K562 (cell line): ENCODE measurements around the gene PSMB8. TPM values are rescaled to one million over a fixed set of nuclear protein-coding genes. Genes with fewer than 3 reads are reported as not detected.

Experiments used
- ATF1 ChIP-seq, 2 experiments: fragments of 450-650 bp in 1 of 2; IDR thresholded peaks; 2 replicates each; pipeline ENCODE4 v1.6.1; 2016; ENCODE audit warnings: missing compliant biosample characterization in 1 of 2, missing genetic modification characterization in 1 of 2
- CXXC5 ChIP-seq: fragments of 250-450 bp; sonication (Bioruptor Pico); IDR thresholded peaks from 2 replicates; pipeline ENCODE4 v1.8.0; 2022; ENCODE audit warnings: inconsistent platforms, mild to moderate bottlenecking, moderate library complexity
- HDAC1 ChIP-seq, 2 experiments: fragments of 450-650 bp; IDR thresholded peaks; 2 replicates each; pipeline ENCODE4 v1.6.1; 2016 to 2017; ENCODE audit warnings: inconsistent platforms in 1 of 2, mild to moderate bottlenecking in 1 of 2, moderate library complexity in 1 of 2
- HDAC2 ChIP-seq: fragments of 450-650 bp; IDR thresholded peaks from 2 replicates; pipeline ENCODE4 v1.6.1; 2016; ENCODE audit warnings: mild to moderate bottlenecking
- JUN ChIP-seq, 2 experiments: sonication (generic) in 1 of 2; formaldehyde crosslinking in 1 of 2; IDR thresholded peaks; 2 replicates each; pipeline versions ENCODE4 v1.6.1 to v1.8.0; 2012 to 2022; ENCODE audit warnings: borderline replicate concordance in 2 of 2, mild to moderate bottlenecking in 2 of 2, improper control_type of control experiment in 1 of 2, low read depth in 1 of 2, low read length in 1 of 2, missing genetic modification reagents in 1 of 2
- NBN ChIP-seq: fragments of 450-650 bp; IDR thresholded peaks from 2 replicates; pipeline ENCODE4 v1.6.1; 2016; ENCODE audit warnings: low read depth, mild to moderate bottlenecking
- SIN3B ChIP-seq: fragments of 450-650 bp; IDR thresholded peaks from 2 replicates; pipeline ENCODE4 v1.6.1; 2017; ENCODE audit warnings: low read depth, mild to moderate bottlenecking, moderate library complexity
- SRF ChIP-seq, 2 experiments: fragments of 250-450, 450-650 bp in 1 of 2; sonication (Bioruptor Pico) in 1 of 2; sonication (generic) in 1 of 2; formaldehyde crosslinking; IDR thresholded peaks; 2 replicates each; pipeline versions ENCODE4 v1.5.0 to v1.5.1; 2020 to 2022; ENCODE audit warnings: mild to moderate bottlenecking in 1 of 2, missing genetic modification reagents in 1 of 2
- ZNF75A ChIP-seq: fragments of 450-650 bp; formaldehyde crosslinking; IDR thresholded peaks from 2 replicates; pipeline ENCODE4 v1.4.0; 2020; ENCODE audit warnings: mild to moderate bottlenecking
- polyA plus RNA-seq, 8 experiments: library from polyadenylated mRNA; depleted of rRNA in 4 of 8; stranded (reverse) in 5 of 8; unstranded in 3 of 8; fragments of >200 nt; fragmentation: Nextera tagmentation in 2 of 8; fragmentation: Illumina TruSeq in 1 of 8; extraction: Ambion mirVana in 2 of 8; extraction: Trizol in 1 of 8; gene quantifications; 2 replicates each; pipeline versions ENCODE4 v1.2.1 to v1.2.3, GENCODE V29; 2011 to 2014; ENCODE audit warnings: inconsistent platforms in 1 of 8, missing spikeins in 1 of 8
- total RNA-seq, 7 experiments: library from RNA; depleted of rRNA in 6 of 7; stranded (reverse); fragments of >200 nt in 6 of 7; fragmentation: Illumina TruSeq in 2 of 7; extraction: Trizol in 2 of 7; gene quantifications; 2 replicates each; pipeline versions ENCODE4 v1.2.1 to v1.2.3, GENCODE V29; 2011 to 2021; ENCODE audit warnings: low replicate concordance in 1 of 7
- TF ChIP-seq, protein P1 (sequence below): fragments of 250-450 bp; sonication (Bioruptor Pico); IDR thresholded peaks from 2 replicates; pipeline ENCODE4 v1.5.0; 2020; ENCODE audit warnings: mild to moderate bottlenecking
- TF ChIP-seq, protein P2 (sequence below): fragments of 250-450 bp; sonication (Bioruptor Pico); IDR thresholded peaks from 2 replicates; pipeline ENCODE4 v1.5.0; 2020; ENCODE audit warnings: mild to moderate bottlenecking, borderline replicate concordance
- TF ChIP-seq, protein P3 (sequence below): fragments of 450-650 bp; IDR thresholded peaks from 2 replicates; pipeline ENCODE4 v1.6.1; 2018; ENCODE audit not compliant: partially characterized antibody
- TF ChIP-seq, protein P4 (sequence below), 2 experiments: fragments of 450-650 bp in 1 of 2; sonication (generic) in 1 of 2; formaldehyde crosslinking; conservative IDR thresholded peaks; 2 replicates each; pipeline versions ENCODE4 v1.4.0 to v1.8.1; 2020 to 2022; ENCODE audit warnings: mild to moderate bottlenecking in 1 of 2, missing genetic modification reagents in 1 of 2
- TF ChIP-seq, protein P5 (sequence below): fragments of 450-650 bp; formaldehyde crosslinking; IDR thresholded peaks from 2 replicates; pipeline ENCODE4 v1.4.0; 2022; ENCODE audit warnings: missing genetic modification characterization

PSMB8 gene
- total and polyA plus RNA-seq, 9 of the 15 experiments (the other 6 are each of a cell fraction or from before 2014, with no cell fraction given) = 0.71 to 4.0 (median 2.4) TPM

DNA sequence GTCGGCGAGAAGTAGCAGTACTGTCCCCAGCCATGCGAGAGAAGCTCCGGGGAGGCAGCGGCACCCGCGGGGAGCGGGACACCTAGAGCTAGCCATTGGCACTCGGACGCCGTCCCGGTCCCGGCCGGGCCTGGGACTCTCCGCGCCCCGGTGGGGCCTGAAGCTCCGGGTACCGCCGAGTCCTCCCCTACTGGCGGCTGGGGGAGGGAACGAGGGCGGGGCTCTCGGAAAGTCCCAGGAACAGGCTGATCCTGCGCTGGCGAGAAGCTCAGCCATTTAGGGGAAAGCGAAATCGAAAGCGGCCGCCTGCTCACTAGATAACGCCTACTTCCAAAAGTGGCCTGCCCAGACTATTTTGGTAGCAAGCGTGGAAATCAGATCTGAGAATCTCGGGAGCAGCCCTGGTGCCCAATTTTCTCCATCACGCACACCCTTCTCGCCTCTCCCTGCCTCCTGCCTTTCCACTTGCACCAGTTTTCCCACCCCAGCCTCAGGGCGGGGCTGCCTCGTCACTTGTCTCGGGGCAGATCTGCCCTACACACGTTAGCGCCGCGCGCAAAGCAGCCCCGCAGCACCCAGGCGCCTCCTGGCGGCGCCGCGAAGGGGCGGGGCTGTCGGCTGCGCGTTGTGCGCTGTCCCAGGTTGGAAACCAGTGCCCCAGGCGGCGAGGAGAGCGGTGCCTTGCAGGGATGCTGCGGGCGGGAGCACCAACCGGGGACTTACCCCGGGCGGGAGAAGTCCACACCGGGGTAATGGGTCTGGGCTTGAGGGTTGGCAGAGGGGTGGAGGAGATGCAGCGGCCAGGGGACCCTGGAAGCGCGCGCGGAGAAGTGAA lies 9.9 kb upstream of the PSMB8 start, which contains the start of the genes PSMB9 and TAP1 (continued):
- TF ChIP-seq, protein P1, sequence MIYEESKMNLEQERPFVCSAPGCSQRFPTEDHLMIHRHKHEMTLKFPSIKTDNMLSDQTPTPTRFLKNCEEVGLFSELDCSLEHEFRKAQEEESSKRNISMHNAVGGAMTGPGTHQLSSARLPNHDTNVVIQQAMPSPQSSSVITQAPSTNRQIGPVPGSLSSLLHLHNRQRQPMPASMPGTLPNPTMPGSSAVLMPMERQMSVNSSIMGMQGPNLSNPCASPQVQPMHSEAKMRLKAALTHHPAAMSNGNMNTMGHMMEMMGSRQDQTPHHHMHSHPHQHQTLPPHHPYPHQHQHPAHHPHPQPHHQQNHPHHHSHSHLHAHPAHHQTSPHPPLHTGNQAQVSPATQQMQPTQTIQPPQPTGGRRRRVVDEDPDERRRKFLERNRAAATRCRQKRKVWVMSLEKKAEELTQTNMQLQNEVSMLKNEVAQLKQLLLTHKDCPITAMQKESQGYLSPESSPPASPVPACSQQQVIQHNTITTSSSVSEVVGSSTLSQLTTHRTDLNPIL = no peak
- TF ChIP-seq SIN3B (no peak), ZNF75A (CRISPR knock-in tag) (peak; percentile 90), HDAC2 (0 out of 2 replicates have a peak, but pooled peaks have one; percentile 61), NBN (peak; percentile 92), JUN (IDR thresholded peaks at IDR 0.05; ENCODE audit: borderline replicate concordance, low read depth, low read length) (no peak), JUN (CRISPR knock-in tag; IDR thresholded peaks at IDR 0.05; ENCODE audit: borderline replicate concordance) (no peak), HDAC1 (IDR thresholded peaks at IDR 0.05) (peak in 1 of 2 experiments; percentile 90; a peak in 2 of 4 replicates), ATF1 (CRISPR knock-in tag; IDR thresholded peaks at IDR 0.05) (peak; percentile 75), ATF1 (tag; IDR thresholded peaks at IDR 0.05) (peak; percentile 99), SRF (CRISPR knock-in tag; IDR thresholded peaks at IDR 0.05) (peak in 1 of 2 experiments; percentile 80; a peak in 1 of 4 replicates), CXXC5 (CRISPR knock-in tag) (peak; percentile 96)
- TF ChIP-seq, protein P2, sequence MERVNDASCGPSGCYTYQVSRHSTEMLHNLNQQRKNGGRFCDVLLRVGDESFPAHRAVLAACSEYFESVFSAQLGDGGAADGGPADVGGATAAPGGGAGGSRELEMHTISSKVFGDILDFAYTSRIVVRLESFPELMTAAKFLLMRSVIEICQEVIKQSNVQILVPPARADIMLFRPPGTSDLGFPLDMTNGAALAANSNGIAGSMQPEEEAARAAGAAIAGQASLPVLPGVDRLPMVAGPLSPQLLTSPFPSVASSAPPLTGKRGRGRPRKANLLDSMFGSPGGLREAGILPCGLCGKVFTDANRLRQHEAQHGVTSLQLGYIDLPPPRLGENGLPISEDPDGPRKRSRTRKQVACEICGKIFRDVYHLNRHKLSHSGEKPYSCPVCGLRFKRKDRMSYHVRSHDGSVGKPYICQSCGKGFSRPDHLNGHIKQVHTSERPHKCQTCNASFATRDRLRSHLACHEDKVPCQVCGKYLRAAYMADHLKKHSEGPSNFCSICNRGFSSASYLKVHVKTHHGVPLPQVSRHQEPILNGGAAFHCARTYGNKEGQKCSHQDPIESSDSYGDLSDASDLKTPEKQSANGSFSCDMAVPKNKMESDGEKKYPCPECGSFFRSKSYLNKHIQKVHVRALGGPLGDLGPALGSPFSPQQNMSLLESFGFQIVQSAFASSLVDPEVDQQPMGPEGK (CRISPR knock-in tag) = 0 out of 2 replicates have a peak, but pooled peaks have one; percentile 37
- TF ChIP-seq, protein P3, sequence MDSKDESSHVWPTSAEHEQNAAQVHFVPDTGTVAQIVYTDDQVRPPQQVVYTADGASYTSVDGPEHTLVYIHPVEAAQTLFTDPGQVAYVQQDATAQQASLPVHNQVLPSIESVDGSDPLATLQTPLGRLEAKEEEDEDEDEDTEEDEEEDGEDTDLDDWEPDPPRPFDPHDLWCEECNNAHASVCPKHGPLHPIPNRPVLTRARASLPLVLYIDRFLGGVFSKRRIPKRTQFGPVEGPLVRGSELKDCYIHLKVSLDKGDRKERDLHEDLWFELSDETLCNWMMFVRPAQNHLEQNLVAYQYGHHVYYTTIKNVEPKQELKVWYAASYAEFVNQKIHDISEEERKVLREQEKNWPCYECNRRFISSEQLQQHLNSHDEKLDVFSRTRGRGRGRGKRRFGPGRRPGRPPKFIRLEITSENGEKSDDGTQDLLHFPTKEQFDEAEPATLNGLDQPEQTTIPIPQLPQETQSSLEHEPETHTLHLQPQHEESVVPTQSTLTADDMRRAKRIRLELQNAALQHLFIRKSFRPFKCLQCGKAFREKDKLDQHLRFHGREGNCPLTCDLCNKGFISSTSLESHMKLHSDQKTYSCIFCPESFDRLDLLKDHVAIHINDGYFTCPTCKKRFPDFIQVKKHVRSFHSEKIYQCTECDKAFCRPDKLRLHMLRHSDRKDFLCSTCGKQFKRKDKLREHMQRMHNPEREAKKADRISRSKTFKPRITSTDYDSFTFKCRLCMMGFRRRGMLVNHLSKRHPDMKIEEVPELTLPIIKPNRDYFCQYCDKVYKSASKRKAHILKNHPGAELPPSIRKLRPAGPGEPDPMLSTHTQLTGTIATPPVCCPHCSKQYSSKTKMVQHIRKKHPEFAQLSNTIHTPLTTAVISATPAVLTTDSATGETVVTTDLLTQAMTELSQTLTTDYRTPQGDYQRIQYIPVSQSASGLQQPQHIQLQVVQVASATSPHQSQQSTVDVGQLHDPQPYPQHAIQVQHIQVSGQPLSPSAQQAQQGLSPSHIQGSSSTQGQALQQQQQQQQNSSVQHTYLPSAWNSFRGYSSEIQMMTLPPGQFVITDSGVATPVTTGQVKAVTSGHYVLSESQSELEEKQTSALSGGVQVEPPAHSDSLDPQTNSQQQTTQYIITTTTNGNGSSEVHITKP = peak; percentile 76
- TF ChIP-seq, protein P4, sequence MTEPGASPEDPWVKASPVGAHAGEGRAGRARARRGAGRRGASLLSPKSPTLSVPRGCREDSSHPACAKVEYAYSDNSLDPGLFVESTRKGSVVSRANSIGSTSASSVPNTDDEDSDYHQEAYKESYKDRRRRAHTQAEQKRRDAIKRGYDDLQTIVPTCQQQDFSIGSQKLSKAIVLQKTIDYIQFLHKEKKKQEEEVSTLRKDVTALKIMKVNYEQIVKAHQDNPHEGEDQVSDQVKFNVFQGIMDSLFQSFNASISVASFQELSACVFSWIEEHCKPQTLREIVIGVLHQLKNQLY (CRISPR knock-in tag; conservative IDR thresholded peaks at IDR 0.05) = 0 out of 4 replicates have a peak, but pooled peaks of 1 of the 2 experiments have one; percentile 27
- TF ChIP-seq, protein P5, sequence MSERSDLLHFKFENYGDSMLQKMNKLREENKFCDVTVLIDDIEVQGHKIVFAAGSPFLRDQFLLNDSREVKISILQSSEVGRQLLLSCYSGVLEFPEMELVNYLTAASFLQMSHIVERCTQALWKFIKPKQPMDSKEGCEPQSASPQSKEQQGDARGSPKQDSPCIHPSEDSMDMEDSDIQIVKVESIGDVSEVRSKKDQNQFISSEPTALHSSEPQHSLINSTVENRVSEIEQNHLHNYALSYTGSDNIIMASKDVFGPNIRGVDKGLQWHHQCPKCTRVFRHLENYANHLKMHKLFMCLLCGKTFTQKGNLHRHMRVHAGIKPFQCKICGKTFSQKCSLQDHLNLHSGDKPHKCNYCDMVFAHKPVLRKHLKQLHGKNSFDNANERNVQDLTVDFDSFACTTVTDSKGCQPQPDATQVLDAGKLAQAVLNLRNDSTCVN = 0 out of 2 replicates have a peak, but pooled peaks have one; percentile 2
